NCI-H748 (cell line): Measurements from ENCODE around the gene SMYD3.
"Not testable (repeated sequence)": the region's sequence is repeated elsewhere in the genome, so short reads cannot be mapped to it uniquely, and the experiment has no call there.

Experiments
- DNase-seq: peaks from one replicate; lab custom pipeline; 2025; ENCODE audit not compliant: unreplicated experiment; lab: John Stamatoyannopoulos, UW

The SMYD3 gene

GRCh38 chr1:246081138-246081702 is 425.9 kb downstream of the SMYD3 start:
- no peak for DNase-seq

DNA sequence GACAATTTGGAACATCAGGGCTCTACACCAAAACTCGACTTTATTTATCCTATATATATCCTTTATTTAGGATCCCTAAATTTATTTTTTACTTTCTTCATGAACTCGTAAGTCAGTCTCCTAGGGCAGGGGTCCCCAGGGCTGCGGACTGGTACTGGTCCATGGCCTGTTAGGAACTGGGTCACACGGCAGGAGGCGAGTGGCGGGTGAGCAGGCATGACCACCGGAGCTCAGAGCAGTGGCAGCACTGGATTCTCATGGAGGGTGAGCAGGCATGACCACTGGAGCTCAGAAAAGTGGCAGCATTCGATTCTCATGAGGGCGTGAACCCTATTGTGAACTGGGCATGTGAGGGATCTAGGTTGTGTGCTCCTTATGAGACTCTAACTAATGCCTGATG is 427.0 kb downstream of the SMYD3 start:
- no peak for DNase-seq

GRCh38 chr1:246078888-246079252 is 428.2 kb downstream of the SMYD3 start:
- DNase-seq: no peak

GRCh38 chr1:246078126-246078887 is 428.8 kb downstream of the SMYD3 start:
- DNase-seq: peak; percentile 2

DNA sequence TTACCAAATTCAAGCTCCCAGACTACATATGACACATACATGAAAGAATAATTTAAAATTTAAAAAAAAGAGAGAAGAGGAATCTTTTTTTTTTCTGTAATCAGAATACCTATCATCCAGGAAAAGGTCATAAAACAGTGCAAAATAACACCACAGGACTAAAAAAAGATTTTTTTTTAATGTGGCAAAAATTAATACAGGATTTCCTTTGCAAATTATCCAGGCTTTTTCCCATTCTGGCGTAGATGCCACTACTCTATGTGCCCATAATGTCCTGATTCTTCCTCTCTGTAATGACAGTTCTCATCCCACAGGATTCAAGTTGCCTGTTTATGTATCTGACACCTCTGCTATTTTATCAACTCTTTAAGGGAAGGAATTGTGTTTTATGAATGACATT is 429.6 kb downstream of the SMYD3 start:
- DNase-seq: no peak

DNA sequence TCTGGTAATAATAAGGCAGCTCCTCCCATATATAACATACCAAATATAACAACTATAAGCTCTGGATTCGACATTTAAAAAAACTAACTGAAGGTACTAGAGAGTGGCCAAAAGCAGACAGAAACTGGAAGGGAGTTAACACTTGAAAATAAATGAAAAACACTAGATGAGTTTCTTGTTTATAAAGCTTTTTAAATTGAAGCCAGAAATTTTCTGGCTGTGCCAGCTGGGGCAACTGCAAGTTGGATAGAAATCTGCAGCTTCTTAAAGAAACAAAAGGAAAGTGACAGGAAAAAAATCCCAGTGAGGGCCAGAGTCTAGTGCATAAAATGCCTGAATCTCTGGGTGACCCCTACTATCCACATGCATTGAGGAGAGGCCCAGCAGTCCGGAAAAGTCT is 432.7 kb downstream of the SMYD3 start:
- DNase-seq: no peak

DNA sequence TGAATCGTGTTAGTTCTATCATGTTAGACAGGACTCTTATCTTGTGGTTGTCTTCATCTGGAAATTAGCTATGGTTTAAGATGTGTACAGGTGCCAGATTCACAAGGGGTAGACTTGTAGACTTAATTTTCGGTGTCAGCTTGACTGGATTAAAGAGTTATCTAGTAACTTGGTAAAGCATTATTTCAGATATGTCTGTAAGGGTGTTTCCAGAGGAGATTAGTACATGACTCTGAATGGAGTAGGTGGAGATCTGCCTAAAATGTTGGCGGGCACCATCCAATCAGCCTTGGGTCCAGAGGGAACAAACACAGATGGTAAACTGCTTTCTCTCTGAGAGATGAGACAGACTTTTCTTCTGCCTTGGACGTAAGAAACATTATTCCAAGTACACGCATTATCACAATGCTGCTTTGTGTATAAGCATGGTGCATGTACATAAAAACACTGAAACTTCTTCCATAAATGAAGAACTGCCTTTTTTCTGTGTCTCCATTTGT is 434.6 kb downstream of the SMYD3 start:
- no peak for DNase-seq

GRCh38 chr1:246071981-246072380 is 435.1 kb downstream of the SMYD3 start:
- not testable (repeated sequence) for DNase-seq

GRCh38 chr1:246071561-246071960 is 435.5 kb downstream of the SMYD3 start:
- peak; percentile 4 for DNase-seq

GRCh38 chr1:246069581-246069980 is 437.5 kb downstream of the SMYD3 start:
- DNase-seq: no peak

- DNase-seq: no peak
These were observed 438.2 kb downstream of the SMYD3 start for GRCh38 chr1:246068619-246069509.

- DNase-seq: no peak
These were observed 438.9 kb downstream of the SMYD3 start for GRCh38 chr1:246068217-246068512.

DNA sequence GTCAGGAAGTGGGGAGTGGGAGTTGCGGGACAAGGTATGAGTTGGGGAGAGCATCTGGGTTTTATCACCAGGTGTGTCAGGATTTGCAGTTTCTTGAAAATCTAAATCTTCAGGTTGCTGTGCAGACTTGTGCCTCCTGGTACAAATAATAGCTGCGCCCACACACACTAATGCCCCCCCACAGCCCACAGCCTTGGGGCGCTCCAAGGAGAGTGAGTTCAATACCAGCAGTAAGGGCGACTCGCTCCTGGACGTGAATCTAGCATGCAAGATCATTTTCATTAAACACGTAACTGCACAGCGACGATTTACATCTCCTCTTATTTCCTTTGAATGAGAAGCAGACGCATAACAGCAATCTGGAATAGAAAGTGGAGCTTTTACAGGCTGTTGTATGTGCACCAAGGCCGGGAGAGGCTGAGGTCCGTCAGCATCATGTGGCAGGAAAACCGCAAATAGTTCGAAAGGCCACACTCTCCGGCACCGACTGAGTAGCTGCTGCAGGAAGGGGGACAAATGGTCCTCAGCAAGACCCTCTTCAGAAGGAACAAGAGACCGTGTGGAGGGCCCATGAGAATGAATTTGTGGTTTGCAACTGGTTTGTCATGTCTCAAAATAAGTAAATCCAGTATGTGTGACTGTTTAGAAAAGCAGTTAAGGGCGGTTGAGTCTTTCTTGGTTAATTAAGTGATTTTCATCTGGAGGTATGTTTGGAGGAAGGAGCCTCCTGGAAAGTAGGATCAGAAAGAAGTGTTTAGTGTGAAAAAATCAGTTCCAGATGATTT is 439.5 kb downstream of the SMYD3 start:
- no peak for DNase-seq

- DNase-seq: peak; percentile 24
These were observed 440.5 kb downstream of the SMYD3 start for GRCh38 chr1:246066573-246066972.

GRCh38 chr1:246065592-246065991 is 441.5 kb downstream of the SMYD3 start:
- DNase-seq: no peak

GRCh38 chr1:246064891-246065290 is 442.2 kb downstream of the SMYD3 start:
- no peak for DNase-seq

DNA sequence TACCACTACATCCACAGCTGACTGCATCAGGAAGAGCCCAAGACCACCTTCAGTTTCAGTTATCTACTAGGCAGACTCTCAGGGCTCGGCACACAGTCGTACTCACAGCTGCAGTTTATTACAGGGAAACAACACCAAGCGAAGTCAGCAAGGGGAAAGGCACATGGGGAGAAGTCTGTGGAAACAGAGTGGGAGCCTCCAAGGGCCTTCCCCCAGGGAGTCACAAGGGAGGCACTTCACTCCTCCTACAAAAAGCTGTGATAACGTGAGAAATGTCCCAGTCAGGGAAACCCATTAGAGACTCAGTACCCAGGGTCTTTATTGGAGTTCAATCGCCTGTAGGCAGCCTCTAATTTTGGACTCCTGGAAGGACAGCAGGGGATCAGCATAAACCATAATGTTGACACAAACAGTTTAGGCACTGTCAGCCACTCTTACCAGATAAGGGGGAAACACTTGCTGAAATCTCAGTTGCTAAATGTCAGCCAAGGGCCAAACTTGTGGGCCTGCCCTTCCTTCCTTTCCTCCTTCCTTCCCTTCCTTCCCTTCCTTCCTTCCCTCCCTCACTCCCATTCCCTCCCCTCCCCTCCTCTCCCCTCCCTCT is 444.0 kb downstream of the SMYD3 start:
- no peak for DNase-seq

DNA sequence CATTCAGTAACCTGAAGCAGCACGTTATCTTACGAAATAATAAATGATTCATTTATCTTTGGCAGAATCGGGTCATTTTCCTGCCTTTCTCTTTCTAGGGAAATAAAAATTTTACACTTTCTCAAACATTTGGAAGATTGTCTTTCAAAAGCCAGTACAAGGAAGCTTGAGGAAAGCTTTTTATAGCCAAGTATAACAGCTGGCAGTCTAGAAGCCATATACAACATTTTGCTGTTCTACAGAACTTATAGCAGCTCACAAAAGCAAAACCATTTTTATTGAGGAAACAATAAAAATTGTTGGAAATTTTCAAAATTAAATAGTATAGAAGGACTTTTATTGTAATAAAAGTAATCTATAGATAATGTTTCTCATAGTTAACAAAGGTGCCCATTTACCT is 448.6 kb downstream of the SMYD3 start:
- DNase-seq: no peak

GRCh38 chr1:246052603-246053002 is 454.5 kb downstream of the SMYD3 start:
- no peak for DNase-seq

- DNase-seq: no peak
These were observed 455.1 kb downstream of the SMYD3 start for GRCh38 chr1:246051909-246052518.
